HCT116 (cell line): Measurements from ENCODE around the gene CACNA1A.
"Not testable (repeated sequence)": the region's sequence is repeated elsewhere in the genome, so short reads cannot be mapped to it uniquely, and the experiment has no call there.

Source experiments
- CBX3 ChIP-seq: IDR thresholded peaks from 2 replicates; pipeline ENCODE4 v1.6.1; 2012; ENCODE audit warnings: low read depth
- CEBPB ChIP-seq: IDR thresholded peaks from 2 replicates; pipeline ENCODE4 v1.6.1; 2012; ENCODE audit warnings: low read depth
- CTCF ChIP-seq, 3 experiments: fragments of 200-600 bp in 1 of 3; sonication (generic) in 1 of 3; IDR thresholded peaks in 2 of 3; conservative IDR thresholded peaks in 1 of 3; 2 replicates each; pipeline ENCODE4 v1.5.1; 2012 to 2017; ENCODE audit warnings: low read depth in 2 of 3, low read length in 2 of 3, antibody characterized with exemption in 1 of 3, borderline replicate concordance in 1 of 3, control low read depth in 1 of 3, mild to moderate bottlenecking in 1 of 3, mixed read lengths in 1 of 3, mixed run types in 1 of 3, moderate library complexity in 1 of 3; ENCODE audit not compliant: insufficient read depth in 1 of 3
- ELF1 ChIP-seq: IDR thresholded peaks from 2 replicates; pipeline ENCODE4 v1.6.1; 2012; ENCODE audit warnings: low read depth, borderline replicate concordance
- EZH2 ChIP-seq: fragments of 200-600 bp; sonication (generic); IDR thresholded peaks from 2 replicates; pipeline ENCODE4 v1.6.1; 2017; ENCODE audit warnings: antibody characterized with exemption, mixed run types
- POLR2A ChIP-seq: IDR thresholded peaks from 2 replicates; pipeline ENCODE4 v1.7.0; 2011; ENCODE audit warnings: borderline replicate concordance; ENCODE audit not compliant: insufficient read depth, insufficient read length; ENCODE audit errors: extremely low read depth
- POLR2AphosphoS5 ChIP-seq: IDR thresholded peaks from 2 replicates; pipeline ENCODE4 v1.6.1; 2011; ENCODE audit warnings: mild to moderate bottlenecking, low read depth, low read length, moderate library complexity
- RAD21 ChIP-seq: IDR thresholded peaks from 2 replicates; pipeline ENCODE4 v1.6.1; 2012; ENCODE audit warnings: low read depth, mild to moderate bottlenecking
- SIN3A ChIP-seq: IDR thresholded peaks from 2 replicates; pipeline ENCODE4 v1.6.1; 2012; ENCODE audit warnings: low read depth
- SRF ChIP-seq: IDR thresholded peaks from 2 replicates; pipeline ENCODE4 v1.6.1; 2012; ENCODE audit warnings: low read depth
- TCF7L2 ChIP-seq: IDR thresholded peaks from 2 replicates; pipeline ENCODE4 v1.7.0; 2011; ENCODE audit warnings: borderline replicate concordance, inconsistent platforms; ENCODE audit not compliant: insufficient read depth, insufficient read length; ENCODE audit errors: extremely low read depth
- YY1 ChIP-seq: IDR thresholded peaks from 2 replicates; pipeline ENCODE4 v1.6.1; 2011; ENCODE audit warnings: low read length, low read depth, moderate library complexity, mild to moderate bottlenecking; ENCODE audit not compliant: insufficient replicate concordance; ENCODE audit errors: extremely low read depth
- ZNF274 ChIP-seq: fragments of 200-500 bp; sonication (Bioruptor generic); IDR thresholded peaks from 2 replicates; pipeline ENCODE4 v1.6.1; 2014; ENCODE audit warnings: mild to moderate bottlenecking, low read depth, low read length, inconsistent platforms
- TF ChIP-seq, protein P1 (sequence below): IDR thresholded peaks from 2 replicates; pipeline ENCODE4 v1.6.1; 2011; ENCODE audit warnings: mild to moderate bottlenecking, low read length, moderate library complexity; ENCODE audit not compliant: insufficient replicate concordance; ENCODE audit errors: extremely low read depth

- TF ChIP-seq CBX3; CTCF (IDR thresholded peaks at IDR 0.05 in 2 of 3, conservative IDR thresholded peaks at IDR 0.05 in 1 of 3; ENCODE audit: borderline replicate concordance in 1 of 3, insufficient read depth in 1 of 3, low read depth in 2 of 3, low read length in 2 of 3); SRF; TCF7L2; POLR2AphosphoS5; EZH2; YY1; POLR2A; CEBPB; RAD21; ELF1; ZNF274; SIN3A: not testable (repeated sequence)
- TF ChIP-seq, protein P1, sequence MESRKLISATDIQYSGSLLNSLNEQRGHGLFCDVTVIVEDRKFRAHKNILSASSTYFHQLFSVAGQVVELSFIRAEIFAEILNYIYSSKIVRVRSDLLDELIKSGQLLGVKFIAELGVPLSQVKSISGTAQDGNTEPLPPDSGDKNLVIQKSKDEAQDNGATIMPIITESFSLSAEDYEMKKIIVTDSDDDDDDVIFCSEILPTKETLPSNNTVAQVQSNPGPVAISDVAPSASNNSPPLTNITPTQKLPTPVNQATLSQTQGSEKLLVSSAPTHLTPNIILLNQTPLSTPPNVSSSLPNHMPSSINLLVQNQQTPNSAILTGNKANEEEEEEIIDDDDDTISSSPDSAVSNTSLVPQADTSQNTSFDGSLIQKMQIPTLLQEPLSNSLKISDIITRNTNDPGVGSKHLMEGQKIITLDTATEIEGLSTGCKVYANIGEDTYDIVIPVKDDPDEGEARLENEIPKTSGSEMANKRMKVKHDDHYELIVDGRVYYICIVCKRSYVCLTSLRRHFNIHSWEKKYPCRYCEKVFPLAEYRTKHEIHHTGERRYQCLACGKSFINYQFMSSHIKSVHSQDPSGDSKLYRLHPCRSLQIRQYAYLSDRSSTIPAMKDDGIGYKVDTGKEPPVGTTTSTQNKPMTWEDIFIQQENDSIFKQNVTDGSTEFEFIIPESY, result not testable (repeated sequence)
These were observed 328.0 kb downstream of the CACNA1A start for GRCh38 chr19:13178291-13178690.
